B cell (primary cell): ENCODE measurements around the gene BOLA2B.

ENCODE experiments used
- CTCF ChIP-seq: fragments of 200-600 bp; IDR thresholded peaks from one replicate; pipeline ENCODE4 v1.8.0; 2022; ENCODE audit warnings: antibody characterized with exemption, mild to moderate bottlenecking
- EZH2 ChIP-seq: IDR thresholded peaks from 2 replicates; pipeline ENCODE4 v1.6.1; 2012; ENCODE audit warnings: borderline replicate concordance, low read depth, mild to moderate bottlenecking, moderate library complexity, low read length; ENCODE audit not compliant: insufficient read depth, poor library complexity, severe bottlenecking

- TF ChIP-seq CTCF (no peak), EZH2 (no peak)
Observed at GRCh38 chr16:30187556-30187865, 6.0 kb downstream of the BOLA2B start.
